Stimulated activated CD8-positive, alpha-beta memory T cell treated with anti-CD3 and anti-CD28 coated beads, Interleukin-2, amount 100 ng/mL, for 48 hours (primary cell): Measurements from ENCODE around the gene SDR42E2.
"Not testable (repeated sequence)": the region's sequence is repeated elsewhere in the genome, so short reads cannot be mapped to it uniquely, and the experiment has no call there.

Experiments
- DNase-seq, 2 donors: peaks; one replicate each; pipeline ENCODE4 v3.0.0-alpha.2; 2020; ENCODE audit warnings: low read depth in 2 of 2

SDR42E2 gene

DNA sequence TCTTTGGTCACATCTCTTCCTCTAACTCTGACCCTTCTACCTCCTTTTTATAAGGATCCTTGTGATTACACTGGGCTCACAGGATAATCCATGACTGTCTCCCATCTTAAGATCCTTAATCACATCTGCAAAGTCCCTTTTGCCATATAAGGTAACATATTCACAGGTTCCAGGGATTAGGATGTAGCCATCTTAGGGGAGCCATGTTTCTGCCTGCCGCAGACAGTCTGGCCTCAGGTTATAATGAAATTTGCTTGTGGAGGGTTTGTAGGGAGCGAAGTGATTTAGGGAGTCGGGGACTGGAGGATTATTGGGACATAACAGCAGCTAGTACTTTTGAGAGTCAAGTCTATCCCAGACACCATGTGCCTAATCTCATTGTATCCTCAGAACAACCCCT, 51.5 kb downstream of the SDR42E2 start:
- no peak for DNase-seq

DNA sequence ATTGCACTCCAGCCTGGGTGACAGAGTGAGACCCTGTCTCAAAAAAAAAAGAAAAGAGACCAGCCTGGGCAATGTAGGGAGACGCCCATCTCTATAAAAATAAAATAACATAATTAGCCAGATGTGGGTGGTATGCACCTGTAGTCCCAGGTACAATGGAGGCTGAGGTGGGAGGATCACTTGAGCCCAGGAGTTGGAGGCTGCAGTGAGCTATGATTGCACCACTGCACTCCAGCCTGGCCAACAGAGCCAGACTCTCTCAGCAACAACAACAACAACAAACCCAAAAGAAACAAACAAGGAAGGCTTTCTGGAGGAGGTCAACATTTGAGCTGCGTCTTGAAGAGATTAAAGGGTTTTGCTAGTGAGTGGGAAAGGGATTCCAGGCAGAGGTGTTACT, 52.1 kb downstream of the SDR42E2 start:
- DNase-seq, result no peak

DNA sequence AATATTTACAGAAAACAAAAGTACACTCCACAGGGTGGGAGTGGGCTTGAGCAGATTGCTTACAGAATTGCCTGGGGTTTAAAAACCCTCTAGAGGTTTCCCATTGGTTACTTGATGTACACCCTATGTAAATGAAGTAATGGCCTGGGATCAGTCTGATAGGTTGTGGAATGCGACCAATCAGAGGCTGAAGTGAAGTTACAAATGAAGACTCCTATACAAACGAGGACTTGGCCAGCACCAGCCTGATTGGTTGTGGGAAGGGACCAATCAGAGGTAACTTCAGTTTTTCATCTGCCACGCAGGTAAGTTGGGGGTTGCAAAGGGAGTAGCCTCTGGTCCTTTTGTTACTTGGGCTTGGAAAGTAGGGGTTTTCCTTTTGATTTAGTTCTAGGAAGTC, 52.6 kb downstream of the SDR42E2 start:
- no peak for DNase-seq

DNA sequence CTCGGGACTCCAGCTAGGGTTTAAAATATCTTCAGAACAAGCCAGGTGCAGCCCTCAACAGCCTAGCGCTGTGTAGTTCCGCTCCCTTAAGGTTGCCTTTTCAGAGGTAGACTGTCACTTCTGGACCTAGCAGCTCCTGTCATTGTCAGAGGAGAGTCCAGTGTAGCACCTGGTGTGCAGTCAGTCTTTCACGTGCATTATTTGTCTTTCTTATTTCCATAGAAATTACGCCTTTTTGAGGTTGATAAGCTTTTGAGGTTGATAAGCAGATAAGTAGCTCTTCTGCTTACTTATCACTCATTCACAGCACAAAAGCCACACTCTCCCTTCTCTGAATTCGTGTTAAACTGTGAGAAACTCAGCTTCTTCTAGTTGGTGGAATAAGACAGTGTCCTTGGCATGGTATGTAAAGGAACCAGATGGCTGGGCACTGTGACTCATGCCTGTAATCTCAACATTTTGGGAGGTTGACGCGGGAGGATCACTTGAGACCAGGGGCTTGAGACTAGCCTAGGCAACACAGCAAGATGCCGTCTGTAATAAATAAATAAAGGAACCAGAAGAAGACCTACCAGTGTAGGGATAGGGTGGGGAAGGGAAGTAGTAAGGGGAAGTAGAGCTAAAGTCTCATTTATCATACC, 54.0 kb downstream of the SDR42E2 start:
- DNase-seq, result no peak

DNA sequence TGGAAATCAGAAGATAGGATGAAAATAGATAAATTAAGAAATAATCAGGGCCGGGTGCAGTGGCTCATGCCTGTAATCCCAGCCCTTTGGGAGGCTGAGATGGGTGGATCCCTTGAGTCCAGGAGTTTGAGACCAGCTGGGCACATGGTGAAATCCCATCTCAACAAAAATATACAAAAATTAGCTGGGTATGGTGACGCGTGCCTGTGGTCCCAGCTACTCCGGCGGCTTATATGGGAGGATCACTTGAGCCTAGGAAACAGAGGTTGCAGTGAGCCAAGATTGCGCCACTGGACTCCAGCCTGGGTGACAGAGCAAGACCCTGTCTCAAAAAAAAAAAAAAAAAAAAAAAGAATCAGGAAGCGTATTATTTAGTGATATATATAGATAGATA, 54.5 kb downstream of the SDR42E2 start:
- DNase-seq, result not testable (repeated sequence)

DNA sequence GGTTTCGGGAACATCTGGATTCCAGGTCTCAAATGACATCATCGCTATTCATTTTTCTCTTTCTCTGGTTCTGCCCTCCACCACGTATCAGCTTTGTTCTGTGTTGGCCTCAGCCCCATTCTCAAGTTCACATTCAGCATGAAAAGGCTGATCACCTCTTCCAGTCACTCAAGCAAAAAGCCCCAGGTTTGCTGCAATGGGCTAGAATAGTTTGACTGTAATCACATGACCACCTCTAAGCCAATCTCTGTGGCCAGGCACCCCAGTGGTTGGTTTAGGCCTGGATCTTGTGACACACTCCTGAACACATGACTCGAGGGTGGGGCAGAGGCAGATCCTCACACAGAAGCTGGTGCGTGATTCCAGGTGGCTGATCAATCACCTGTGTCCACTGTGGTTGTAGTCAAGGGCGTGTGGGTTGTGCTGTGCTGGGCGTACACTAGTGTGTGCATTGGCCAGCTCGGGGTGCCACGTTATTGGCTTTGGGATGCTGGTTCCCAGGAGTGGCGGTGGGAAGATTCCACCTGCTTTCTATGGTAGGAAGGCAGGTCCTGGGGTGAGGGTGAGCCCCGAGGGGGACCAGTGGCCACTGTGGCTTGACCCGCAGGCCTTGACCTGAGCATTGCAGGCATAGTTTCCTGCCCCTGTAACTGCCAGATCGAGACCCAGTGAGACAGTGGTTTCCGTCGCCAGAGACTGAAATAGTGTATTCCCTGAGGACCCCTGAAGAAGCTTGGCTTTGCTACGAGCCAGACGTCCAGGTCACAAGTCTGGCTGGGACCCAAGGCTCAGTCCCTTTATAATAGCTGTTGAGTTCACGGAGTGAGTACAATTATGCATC, 55.8 kb downstream of the SDR42E2 start:
- peak in 1 of 2 donors; percentile 17 for DNase-seq

DNA sequence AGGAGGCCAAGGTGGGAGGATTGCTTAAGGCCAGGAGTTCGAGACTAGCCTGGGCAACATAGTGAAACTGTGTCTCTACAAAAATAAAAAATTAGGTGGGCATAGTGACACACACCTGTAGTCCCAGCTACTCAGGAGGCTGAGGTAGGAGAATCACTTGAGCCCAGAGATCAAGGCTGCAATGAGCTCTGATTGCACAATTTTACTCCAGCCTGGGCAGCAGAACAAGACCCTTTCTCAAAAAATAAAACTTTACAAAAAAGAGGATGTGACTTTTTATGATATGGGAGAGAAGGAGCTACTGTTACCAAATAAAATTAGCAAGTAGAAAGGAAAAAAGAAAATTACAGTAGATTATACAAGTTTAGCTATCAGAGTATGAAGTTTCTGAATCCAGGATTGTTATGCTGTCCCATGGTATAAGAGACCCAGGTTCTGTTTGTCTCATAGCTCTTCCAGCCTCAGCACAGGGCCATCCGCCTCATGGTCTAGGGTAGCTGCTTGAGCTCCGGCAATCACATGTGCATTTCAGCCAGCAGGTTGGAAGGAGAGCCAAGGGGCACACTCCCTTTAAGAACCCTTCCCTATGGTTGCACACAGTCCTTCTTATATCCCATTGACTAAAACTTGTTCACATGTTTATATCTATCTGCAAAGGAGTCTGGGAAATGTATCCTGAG, 57.2 kb downstream of the SDR42E2 start:
- DNase-seq, result no peak

DNA sequence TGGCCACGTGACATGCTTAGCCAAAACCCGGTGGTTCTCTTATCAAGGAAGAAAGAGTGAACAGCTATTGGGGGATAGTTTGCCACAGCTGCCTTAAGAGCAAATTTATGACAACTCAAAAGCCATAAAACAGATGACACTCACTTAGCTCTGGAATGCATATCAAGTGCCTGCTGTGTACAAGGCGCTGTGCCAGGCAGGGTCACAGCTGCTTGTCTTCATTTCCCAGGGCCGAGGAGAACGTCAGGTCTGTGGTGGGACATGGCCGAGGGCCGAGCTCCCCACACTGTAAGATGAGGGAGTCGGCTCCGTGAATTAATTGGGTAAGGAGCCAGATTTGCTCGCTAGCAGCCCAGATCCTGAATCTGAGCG, 57.7 kb downstream of the SDR42E2 start:
- DNase-seq, result no peak

DNA sequence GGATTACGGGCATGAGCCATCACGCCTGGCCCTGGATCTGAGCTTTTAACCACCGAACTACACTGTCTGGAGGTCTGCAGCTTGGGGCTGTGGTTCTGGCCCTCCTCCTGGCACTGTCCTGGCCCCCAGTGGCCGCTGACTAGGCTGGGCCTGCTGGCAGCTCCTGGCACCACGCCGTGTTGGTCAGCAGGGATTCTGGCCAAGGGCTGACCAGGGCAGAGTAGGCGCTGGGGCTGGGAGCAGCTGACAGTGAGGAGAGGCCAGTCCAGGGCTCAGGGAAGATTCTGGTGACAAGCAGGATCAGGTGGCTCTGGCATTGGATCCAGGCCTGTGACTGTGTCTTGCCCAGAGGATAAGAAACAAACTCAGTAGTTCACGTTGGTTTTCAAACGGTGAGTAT, 58.4 kb downstream of the SDR42E2 start:
- DNase-seq, result no peak

DNA sequence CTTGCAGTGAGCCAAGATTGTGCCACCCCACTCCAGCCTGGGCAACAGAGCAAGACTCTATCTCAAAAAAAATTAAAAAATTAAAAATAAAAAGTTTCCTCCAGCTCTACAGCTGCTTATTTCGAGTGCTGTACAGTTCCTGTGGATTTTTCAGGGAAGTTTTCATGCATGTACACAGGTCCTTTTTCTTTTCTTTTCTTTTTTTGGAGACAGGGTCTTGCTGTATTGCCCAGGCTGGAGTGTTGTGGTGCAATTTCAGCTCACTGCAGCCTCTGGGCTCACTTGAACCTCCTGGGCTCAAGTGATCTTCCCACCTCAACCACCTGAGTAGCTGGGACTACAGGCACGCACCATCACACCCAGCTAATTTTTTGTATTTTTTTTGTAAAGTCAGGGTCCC, 59.7 kb downstream of the SDR42E2 start:
- DNase-seq, result no peak

DNA sequence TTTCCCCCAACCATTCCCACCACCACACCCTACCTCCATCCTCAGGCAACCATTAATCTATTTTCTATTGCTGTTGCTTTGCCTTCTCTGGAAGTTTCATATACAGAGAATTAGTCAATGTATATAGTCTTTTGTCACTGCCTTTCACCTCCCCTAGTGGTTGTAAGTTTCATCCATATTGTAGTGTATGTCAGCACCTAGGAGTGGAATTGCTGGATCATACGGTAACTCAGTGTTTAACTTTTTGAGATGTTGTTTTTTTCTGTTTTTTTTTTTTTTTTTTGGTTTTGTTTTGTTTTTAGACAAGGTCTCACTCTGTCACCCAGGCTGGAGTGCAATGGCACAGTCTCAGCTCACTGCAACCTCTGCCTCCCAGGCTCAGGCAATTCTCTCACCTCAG, 60.7 kb downstream of the SDR42E2 start:
- no peak for DNase-seq

DNA sequence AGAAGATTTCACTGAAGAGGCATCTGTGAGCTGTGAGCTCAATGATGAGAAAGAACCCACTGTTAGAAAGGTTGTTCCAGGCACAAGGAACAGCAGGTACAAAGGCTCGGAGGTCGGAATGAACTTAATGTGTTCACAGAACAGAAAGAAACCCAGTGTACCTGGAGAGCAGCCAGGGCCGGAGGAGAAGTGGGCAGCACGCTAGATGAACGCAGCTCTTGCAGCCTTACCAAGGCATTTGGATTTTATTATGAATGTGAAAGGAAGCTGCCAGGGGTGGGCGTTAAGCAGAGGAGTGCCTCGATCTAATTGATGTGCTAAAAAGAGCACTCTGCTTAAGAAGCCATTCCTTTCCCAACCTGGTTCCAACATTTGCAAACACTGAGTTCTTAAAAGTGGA, 62.8 kb downstream of the SDR42E2 start:
- DNase-seq, result no peak

DNA sequence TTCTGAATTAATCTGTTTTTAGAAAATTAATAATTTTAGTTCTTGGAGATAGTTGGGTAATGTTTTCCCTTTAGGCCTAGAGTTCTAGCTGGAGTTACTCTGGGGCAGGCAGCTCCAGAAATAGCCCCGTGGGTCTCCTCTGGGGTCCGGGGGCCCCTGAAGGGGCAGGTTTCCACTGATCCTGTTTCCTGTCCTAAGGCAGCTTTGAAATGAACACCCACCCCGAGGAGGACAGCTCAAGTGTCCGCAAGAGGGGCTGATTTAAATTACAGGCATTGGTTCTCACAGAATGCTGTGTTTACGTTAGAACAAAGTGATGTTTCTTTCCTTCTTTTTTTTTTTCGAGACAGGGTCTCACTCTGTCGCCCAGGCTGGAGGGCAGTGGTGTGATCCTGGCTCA, 67.6 kb downstream of the SDR42E2 start:
- DNase-seq, result no peak

DNA sequence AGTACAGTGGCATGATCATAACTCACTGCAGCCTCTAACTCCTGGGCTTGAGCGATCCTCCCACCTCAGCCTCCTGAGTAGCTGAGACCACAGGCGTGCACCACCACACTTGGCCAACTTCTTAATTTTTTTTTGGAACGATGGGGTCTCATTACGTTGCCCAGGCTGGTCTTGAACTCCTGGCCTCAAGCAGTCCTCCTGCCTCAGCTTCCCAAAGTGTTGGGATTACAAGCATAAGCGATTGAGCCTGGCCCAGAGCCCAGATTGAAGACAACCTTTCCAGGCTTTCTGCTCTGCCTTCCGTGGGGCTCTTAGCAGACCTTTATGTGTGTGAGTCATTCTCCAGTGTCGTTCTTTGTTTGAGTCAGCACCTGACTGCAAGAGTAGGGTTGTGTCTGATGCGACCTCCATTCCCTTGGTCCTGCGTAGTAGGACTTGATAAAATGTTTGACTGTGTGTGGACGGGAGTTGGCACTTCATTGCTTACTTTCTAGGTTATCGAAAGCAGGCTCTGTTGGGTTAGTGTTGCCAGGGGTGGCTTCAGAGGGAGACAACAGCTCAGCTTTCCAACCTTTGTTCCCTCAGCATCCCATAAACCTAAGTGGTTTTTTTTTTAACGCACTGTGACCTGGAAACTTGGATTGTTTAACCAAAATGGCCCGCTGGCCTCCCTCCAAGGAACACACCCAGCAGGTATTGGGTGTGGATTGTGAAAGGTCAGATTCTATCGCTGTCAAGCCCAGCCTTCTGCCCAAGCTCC, 70.2 kb downstream of the SDR42E2 start:
- DNase-seq, result peak; percentile 9 to 10

DNA sequence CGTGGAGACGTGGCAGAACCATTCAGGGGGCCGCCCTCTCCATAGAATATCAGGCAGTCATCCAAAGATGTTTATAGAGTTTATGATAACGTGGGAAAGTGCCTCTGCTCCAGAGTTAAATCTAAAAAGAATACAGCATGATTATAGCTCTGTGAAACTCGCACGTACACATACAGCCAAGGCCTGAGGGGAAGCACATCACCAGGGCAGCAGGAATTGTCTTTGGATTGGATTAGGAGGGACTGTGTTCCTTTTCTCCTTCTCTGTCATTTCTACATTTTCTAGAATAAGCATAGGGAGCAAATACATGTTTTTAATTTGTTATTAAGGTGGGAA, 70.7 kb downstream of the SDR42E2 start:
- DNase-seq, result no peak

DNA sequence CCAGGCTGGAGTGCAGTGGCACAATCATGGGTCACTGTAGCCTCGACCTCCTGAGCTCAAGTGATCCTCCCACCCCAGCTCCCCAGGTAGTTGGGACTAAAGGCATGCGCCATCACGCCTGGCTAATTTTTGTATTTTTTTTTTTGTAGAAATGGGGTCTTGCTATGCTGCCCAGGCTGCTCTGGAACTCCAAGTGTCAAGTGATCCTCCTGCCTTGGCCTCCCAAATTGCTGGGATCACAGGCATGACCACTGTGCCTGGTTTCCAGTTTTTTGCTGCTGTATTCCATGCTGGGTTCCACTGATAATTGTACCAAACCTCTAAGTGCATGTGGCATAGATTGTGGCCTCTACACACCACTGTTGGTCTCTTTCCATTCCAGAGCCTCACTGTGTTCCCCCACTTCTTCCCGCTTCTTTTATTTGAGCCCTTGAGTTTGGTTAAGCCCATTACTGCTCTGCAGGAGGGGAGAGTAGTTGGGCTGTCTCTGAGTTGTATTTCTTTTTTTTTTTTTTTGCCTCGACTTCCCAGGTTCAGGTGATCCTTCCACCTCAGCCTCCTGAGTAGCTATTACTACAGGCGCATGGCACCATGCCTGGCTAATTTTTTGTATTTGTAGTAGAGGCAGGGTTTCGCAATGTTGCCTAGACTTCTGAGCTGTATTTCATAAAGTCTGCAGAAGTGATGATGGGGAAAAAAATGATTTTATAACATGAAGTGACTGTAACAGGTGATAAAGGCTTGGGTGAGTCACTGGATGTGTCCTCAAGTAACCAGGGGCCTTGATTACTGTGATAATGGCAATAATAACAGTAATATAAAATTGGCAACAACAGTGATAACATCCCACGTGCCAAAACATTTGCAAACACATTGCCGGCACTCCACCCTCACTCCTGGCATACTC, 73.8 kb downstream of the SDR42E2 start:
- no peak for DNase-seq

DNA sequence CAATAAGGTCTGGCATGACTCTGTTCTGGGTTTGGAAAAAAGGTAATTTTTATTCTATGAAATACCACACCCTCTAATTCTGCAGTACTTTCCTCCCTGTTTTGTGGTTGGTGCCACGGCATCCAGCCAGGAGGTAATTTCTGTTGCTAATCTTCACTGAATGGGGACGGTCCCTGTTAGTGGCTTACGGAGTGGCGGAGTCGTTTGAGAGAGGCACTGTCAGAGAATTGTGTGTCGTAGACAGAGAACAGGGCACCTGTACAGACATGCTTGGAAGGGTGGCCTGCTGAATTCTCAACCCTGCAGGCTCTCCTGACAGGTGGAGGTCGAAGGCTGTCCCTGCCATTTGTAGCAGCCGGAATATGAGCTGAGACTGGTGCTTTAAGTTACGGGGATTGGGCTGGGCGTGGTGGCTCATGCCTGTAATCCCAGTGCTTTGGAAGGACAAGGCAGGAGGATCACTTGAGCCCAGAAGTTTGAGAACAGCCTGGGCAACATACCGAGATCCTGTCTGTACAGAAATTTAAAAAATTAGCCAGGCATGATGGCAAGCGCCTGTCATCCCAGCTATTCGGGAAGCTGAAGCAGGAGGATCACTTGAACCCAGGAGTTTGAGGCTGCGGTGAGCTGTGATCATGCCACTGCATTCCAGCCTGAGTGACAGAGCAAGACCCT, 77.0 kb downstream of the SDR42E2 start:
- DNase-seq, result no peak

DNA sequence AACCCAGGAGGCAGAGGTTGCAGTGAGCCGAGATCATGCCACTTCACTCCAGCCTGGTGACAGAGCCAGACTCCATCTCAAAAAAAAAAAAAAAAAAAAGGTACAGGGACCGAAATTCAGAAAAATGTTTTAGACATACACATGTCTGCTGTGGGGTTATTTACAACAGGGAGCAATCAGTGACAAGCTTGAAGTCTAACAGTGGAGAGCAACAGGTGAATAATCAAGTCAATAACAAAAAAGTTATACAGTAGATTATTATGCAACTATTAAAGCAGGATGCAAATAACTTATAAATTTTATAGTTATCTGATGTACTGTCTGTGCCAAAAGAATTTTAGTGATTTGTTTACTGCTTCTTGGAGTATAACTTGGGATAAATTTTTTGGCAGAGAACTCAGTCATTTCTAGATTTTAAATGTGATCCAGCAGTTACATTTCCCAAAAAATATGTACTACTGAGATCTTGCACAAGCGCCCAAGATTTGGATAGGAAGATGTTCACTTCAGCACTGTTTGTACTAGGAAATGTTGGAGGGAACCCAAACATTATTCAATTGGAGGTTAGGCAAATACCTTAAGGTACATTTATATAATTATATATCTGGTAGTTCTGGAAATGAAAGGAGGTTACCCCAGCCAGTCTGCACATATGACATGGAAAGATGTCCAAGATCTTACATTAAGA, 77.9 kb downstream of the SDR42E2 start:
- no peak for DNase-seq
